GM21528 (cell line): Measurements from ENCODE around the gene KCNAB1.

Experiments
- ATAC-seq: cut with Tn5 transposase; IDR thresholded peaks from one replicate; pipeline ENCODE4 v1.9.1; 2021; ENCODE audit warnings: mild to moderate bottlenecking, moderate library complexity; ENCODE audit not compliant: unreplicated experiment, low FRiP score

Gene KCNAB1

GRCh38 chr3:156516284-156516683, 395.9 kb downstream of the KCNAB1 start:
- no peak for ATAC-seq

GRCh38 chr3:156516961-156517360, 396.6 kb downstream of the KCNAB1 start:
- ATAC-seq = no peak

- ATAC-seq = no peak
Measured at GRCh38 chr3:156518726-156519125, 398.3 kb downstream of the KCNAB1 start.

- ATAC-seq = peak; percentile 78
Measured at GRCh38 chr3:156519758-156520162, 399.4 kb downstream of the KCNAB1 start.

GRCh38 chr3:156522673-156523072, 402.3 kb downstream of the KCNAB1 start:
- ATAC-seq = no peak

- ATAC-seq = no peak
Measured at GRCh38 chr3:156525808-156526207, 405.4 kb downstream of the KCNAB1 start.

GRCh38 chr3:156527060-156527459, 406.7 kb downstream of the KCNAB1 start:
- ATAC-seq = no peak

GRCh38 chr3:156530980-156531379, 410.6 kb downstream of the KCNAB1 start:
- no peak for ATAC-seq

GRCh38 chr3:156532730-156533129, 412.4 kb downstream of the KCNAB1 start:
- ATAC-seq = no peak

GRCh38 chr3:156533205-156533604, 412.8 kb downstream of the KCNAB1 start:
- no peak for ATAC-seq

- ATAC-seq = no peak
Measured at GRCh38 chr3:156535162-156535627, 414.8 kb downstream of the KCNAB1 start.

- no peak for ATAC-seq
Measured at GRCh38 chr3:156535798-156536197, 415.4 kb downstream of the KCNAB1 start.

GRCh38 chr3:156536524-156537316, 416.3 kb downstream of the KCNAB1 start:
- ATAC-seq = no peak

- ATAC-seq = no peak
Measured at GRCh38 chr3:156539051-156539450, 418.7 kb downstream of the KCNAB1 start.

GRCh38 chr3:156539802-156540201, 419.4 kb downstream of the KCNAB1 start:
- ATAC-seq = no peak

- ATAC-seq = no peak
Measured at GRCh38 chr3:156542101-156543042, 422.0 kb downstream of the KCNAB1 start.

GRCh38 chr3:156543043-156543555, 422.7 kb downstream of the KCNAB1 start:
- ATAC-seq = no peak

- ATAC-seq = no peak
Measured at GRCh38 chr3:156547637-156548036, 427.3 kb downstream of the KCNAB1 start.

- no peak for ATAC-seq
Measured at GRCh38 chr3:156548041-156548687, 427.8 kb downstream of the KCNAB1 start.

GRCh38 chr3:156548902-156549301, 428.5 kb downstream of the KCNAB1 start:
- ATAC-seq = no peak

GRCh38 chr3:156551261-156551660, 430.9 kb downstream of the KCNAB1 start:
- no peak for ATAC-seq
